Right kidney (tissue), 9 donors: ENCODE results near the gene CD209.
"Not testable (repeated sequence)": the region's sequence is repeated elsewhere in the genome, so short reads cannot be mapped to it uniquely, and the experiment has no call there.

Source experiments
- DNase-seq: peaks from one replicate; pipeline ENCODE4 v3.0.0-alpha.2; 2016
- long read RNA-seq, 8 donors: transcript quantifications; one replicate each; lab custom pipeline, GENCODE V29; 2026

CD209 gene
- long read RNA-seq, donor 1 = 0 reads
- long read RNA-seq, donor 2 = 0 reads
- long read RNA-seq, donor 3 = 0 reads
- long read RNA-seq, donor 4, full-length matches to known transcripts = 1 of 1 reads
- long read RNA-seq, donor 4, partial matches to known transcripts = 0 of 1 reads
- long read RNA-seq, donor 4, other reads (novel, unspliced or antisense) = 0 of 1 reads
- long read RNA-seq, donor 5 = 0 reads
- long read RNA-seq, donor 6 = 0 reads
- long read RNA-seq, donor 7 = 0 reads
- long read RNA-seq, donor 8, full-length matches to known transcripts = 1 of 1 reads
- long read RNA-seq, donor 8, partial matches to known transcripts = 0 of 1 reads
- long read RNA-seq, donor 8, other reads (novel, unspliced or antisense) = 0 of 1 reads

- no peak for DNase-seq
These were observed at the start of gene CD209 for GRCh38 chr19:7746903-7747884. Gene CD209 (minus strand): TSS chr19:7747534. CDS start chr19:7747511, 23 bp downstream.

DNA sequence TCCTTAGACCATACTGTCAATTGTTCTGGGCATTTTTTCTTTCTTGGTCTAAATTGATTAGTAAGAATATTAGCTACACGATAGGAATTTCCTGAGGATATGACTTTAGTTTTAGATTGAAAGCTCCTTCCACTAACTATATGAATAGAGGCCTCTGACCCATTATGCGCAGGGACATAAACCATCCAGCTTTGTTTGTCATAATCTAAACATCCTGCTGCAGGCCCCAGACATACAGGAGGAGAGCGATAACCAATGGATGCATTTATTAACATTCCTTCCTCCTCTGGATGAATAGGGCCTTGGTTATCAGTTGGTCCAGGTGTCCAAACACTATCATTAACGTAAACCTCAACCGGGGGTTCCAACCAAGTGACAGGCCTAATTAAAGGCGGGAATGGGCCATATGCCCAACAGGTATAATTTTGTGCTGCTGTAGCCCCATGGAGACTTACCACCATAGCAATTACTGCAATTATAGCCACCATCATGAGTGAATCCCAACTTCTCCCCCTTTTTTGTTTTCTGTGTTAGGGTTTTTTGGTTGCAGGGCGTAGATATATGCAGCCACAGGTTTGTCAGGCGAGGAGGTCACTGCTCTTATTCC is 48.3 kb upstream of the CD209 start:
- DNase-seq = no peak

- DNase-seq = no peak
These were observed 46.2 kb upstream of the CD209 start for GRCh38 chr19:7793493-7793892.

DNA sequence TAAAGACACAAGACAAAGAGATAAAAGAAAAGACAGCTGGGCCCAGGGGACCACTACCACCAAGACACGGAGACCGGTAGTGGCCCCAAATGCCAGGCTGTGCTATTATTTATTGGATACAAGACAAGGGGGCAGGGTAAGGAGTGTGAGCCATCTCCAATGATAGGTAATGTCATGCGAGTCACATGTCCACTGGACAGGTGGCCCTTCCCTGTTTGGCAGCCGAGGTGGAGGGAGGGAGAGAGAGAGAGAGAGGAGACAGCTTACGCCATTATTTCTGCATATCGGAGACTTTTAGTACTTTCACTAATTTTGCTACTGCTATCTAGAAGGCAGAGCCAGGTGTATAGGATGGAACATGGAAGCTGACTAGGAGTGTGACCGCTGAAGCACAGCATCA is 45.4 kb upstream of the CD209 start:
- DNase-seq = not testable (repeated sequence)

DNA sequence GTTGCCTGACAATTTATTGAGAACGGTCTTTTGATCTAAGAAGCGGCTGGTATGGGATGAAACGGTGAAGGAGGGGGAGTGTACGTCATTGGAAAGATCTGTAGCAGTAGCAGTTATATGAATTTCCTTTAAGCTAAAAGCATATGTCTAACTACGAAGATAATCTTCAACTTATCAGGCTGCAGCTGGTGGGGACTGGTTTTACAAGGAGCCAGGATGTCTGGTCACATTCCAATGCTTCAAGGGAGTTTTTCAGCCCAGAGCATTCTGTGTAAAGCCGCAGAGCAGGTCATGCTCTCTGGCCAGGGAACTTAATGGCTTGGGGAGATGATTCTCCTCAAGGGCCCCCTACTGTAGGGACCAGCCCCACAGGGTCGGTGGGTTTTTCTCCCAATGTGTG is 44.9 kb upstream of the CD209 start:
- DNase-seq = peak; percentile 50

GRCh38 chr19:7790416-7790815 is 43.1 kb upstream of the CD209 start:
- DNase-seq = no peak

DNA sequence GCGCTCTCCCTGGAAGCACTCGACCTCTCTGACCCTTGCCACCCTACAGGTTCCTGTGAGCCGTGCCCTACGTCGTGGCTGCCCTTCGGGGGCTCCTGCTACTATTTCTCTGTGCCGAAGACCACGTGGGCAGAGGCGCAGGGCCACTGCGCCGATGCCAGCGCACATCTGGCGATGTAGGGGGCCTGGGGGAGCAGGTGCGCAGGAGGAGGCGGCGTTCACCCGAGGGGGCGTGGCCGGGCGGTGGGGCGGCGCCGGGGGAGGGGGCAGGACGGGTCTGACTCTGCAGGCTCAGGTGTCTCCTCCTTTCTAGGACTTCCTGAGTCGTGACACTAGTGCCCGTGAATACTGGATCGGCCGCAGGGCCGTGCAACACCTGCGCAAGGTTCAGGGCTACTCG is 42.1 kb upstream of the CD209 start:
- DNase-seq = no peak

GRCh38 chr19:7788933-7789323 is 41.6 kb upstream of the CD209 start:
- no peak for DNase-seq

DNA sequence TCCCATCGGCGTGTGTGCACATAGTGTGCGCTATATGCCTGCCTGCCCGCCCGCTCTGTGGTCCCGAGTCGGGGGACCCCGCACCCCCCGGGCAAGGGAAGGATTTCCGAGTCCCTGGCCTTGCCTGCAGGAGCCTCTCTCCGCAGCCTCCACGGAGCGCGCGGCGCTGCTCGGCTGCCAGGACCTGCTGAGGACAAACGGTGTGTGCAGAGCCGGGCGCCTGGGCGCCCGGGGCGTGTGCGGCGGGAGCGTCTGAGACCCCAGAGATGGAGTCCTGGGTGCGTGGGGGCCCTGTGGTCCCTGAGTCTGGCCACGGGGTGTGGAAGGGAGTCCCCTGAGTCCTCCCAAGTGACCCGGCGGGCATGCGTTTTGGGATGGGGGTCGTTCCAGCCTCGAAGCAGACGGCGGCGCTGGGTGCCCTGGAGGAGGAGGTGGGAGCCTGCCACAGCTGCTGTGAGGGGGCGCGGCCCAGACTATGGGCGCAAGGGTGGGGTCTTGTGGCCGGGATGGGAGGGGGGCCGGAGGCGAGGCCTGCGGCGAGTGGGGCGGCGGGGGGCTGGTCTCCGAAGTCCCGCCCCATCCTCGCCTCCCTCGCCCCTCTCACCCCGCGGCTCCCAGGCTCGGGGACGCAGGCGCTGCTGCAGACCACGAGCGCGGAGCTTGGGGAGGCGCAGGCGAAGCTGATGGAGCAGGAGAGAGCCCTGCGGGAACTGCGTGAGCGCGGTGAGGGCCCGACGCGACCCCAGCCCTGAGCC is 41.0 kb upstream of the CD209 start:
- peak; percentile 54 for DNase-seq

- no peak for DNase-seq
These were observed 40.4 kb upstream of the CD209 start for GRCh38 chr19:7787602-7788177.

DNA sequence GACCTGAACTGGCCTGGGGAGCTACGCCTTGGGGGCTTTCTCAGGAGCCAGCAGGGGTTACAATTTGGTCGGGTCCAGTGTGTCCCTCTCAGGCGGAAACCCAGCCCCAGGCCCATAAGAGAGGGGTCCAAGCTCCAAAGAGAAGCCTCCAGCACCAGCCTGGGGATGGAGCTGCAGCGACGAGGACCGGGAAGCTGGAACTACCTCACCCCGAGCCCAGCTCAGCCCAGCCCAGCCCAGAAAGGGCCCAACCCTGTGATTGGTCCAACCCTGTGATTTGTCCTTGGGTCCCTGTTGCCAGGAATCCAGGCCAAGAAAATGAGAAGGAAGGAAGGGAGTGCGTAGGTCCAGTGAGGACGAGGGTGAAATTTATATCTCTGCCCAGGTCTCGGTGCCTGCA is 39.8 kb upstream of the CD209 start:
- DNase-seq = no peak

DNA sequence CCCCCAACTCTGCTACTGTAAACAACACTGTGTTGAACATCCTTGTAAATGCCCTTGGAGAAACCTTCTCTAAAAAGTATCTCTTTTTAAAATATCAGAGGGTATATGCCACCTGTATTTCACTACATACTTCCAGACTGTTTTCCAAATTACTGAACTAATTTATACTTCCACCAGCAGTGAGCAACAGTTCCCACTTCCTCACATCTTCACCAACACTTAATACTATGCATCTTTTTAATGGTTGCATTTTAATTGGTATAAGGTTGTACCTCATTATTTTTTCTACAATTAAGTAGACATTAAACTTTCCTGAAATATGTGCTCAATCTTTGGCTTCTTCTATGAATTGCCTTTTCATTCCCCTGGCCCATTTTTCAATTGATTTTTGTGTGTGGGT is 37.5 kb upstream of the CD209 start:
- DNase-seq = no peak

GRCh38 chr19:7783991-7784423 is 36.7 kb upstream of the CD209 start:
- no peak for DNase-seq

DNA sequence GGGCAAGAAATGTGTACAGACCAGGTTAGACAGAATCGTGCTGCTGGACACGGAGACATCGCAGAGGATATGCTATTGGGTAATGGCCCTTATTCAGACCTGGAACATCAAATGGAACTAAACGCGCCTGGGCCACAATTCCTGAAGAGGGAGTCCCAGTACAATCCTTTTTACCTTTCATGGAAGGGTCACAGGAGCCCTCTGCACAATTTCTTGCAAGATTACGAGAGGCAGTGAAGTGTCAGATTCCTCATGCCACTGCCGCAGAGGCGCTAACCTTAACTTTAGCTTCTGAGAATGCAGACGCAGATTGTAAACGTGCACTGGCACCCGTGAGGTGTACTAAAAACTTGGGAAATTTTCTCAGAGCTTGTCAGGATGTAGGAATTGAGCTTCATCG is 33.8 kb upstream of the CD209 start:
- no peak for DNase-seq

DNA sequence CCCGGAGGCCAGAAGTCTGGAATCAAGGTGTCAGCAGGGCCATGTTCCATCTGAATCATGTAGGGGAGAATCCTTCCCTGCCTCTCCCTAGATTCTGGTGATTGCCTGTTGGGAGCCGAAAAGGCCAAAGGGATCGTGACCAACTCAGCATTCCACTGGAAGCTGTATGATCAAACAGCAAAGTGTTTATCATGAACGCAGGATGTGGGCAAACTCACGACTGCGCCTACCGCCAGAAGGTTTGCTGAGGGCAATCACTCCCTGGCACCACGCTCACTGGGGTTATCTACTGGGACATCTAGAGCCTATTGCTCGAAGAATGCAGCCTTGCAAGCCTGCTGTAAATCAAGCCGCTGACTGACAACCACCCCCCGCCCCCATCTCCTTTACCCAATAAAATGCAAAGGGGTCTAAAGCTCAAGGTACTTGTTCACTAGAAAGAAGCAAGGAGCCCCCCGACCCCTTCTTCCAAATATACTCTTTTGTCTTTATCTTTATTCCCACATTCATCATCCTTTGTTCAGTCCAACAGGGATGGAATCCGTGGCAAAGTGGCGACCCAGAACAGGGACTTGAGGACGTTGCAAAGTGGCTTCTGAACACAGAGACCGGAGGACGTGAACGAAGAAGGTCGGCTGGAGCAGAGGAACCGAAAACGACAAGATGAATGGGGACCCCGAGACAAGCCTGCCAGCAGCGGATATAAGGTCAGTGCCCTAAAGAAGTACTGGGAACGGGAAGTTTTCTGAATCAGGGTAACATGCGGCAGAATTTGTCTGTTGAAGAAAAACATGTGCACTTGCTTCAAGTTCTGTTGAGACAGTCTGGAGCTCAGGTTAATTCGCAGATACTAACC is 32.5 kb upstream of the CD209 start:
- DNase-seq = no peak

DNA sequence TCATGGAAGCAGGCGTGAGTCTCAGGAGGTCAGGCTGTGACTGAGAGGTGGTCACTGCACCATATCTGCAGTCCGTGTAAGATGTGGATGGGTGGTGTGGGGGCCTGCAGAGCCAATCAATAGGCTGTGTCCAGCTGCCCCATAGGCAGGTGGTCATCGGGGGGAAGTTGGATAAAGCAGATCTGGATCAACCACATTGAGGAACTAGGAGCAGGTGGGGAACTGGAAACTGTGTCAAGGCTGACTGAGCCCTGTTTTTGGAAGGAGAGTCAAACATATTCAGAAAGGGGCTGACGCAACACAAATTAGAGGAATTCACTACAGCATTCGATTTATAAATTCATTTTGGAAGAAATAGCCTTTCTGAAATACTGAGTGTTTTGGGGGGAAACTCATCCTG is 30.7 kb upstream of the CD209 start:
- DNase-seq = no peak

GRCh38 chr19:7775761-7776160 is 28.4 kb upstream of the CD209 start:
- no peak for DNase-seq

DNA sequence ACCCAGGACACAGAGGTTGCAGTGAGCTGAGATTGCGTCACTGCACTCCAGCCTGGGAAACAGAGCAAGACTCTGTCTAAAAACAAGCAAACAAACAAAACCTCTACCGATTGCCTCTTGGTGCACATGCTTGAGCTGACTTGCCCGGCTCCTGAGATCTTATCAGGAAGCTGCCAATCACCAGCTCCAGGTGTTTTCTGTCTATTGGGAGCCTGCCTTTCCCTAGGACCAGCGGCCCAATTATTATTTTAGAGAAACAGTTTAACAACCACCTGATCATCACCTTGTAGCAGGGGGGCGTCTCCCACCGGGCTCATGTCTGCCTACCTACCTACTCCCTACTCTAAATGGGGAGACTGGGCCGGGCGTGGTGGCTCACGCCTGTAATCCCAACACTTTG is 26.5 kb upstream of the CD209 start:
- DNase-seq = no peak

GRCh38 chr19:7772752-7773291 is 25.5 kb upstream of the CD209 start:
- no peak for DNase-seq

- no peak for DNase-seq
These were observed 23.7 kb upstream of the CD209 start for GRCh38 chr19:7771072-7771471.

- no peak for DNase-seq
These were observed 21.8 kb upstream of the CD209 start for GRCh38 chr19:7769171-7769570.
